PC-3 (cell line): Measurements from ENCODE around the gene CRIP2.

Experiments
- CTCF ChIP-seq: fragments of 300-600 bp; sonication (generic); conservative IDR thresholded peaks from 2 replicates; pipeline ENCODE4 v1.5.1; 2017; ENCODE audit warnings: antibody characterized with exemption, low read depth, mild to moderate bottlenecking, low read length
- EZH2 ChIP-seq: fragments of 300-600 bp; sonication (generic); IDR thresholded peaks from one replicate; pipeline ENCODE4 v1.6.1; 2017; ENCODE audit warnings: antibody characterized with exemption, mild to moderate bottlenecking, low read length; ENCODE audit not compliant: unreplicated experiment

- no peak for TF ChIP-seq CTCF
- no peak for TF ChIP-seq EZH2
Measured at GRCh38 chr14:105475269-105476096, 862 bp downstream of the CRIP2 start.
